GM18517 (cell line): Measurements from ENCODE around the gene PACSIN1.

ENCODE experiments used
- ATAC-seq: cut with Tn5 transposase; IDR thresholded peaks from one replicate; pipeline ENCODE4 v1.9.1; 2021; ENCODE audit warnings: mild to moderate bottlenecking, moderate library complexity; ENCODE audit not compliant: unreplicated experiment

The PACSIN1 gene, protein sequence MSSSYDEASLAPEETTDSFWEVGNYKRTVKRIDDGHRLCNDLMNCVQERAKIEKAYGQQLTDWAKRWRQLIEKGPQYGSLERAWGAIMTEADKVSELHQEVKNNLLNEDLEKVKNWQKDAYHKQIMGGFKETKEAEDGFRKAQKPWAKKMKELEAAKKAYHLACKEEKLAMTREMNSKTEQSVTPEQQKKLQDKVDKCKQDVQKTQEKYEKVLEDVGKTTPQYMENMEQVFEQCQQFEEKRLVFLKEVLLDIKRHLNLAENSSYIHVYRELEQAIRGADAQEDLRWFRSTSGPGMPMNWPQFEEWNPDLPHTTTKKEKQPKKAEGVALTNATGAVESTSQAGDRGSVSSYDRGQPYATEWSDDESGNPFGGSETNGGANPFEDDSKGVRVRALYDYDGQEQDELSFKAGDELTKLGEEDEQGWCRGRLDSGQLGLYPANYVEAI

DNA sequence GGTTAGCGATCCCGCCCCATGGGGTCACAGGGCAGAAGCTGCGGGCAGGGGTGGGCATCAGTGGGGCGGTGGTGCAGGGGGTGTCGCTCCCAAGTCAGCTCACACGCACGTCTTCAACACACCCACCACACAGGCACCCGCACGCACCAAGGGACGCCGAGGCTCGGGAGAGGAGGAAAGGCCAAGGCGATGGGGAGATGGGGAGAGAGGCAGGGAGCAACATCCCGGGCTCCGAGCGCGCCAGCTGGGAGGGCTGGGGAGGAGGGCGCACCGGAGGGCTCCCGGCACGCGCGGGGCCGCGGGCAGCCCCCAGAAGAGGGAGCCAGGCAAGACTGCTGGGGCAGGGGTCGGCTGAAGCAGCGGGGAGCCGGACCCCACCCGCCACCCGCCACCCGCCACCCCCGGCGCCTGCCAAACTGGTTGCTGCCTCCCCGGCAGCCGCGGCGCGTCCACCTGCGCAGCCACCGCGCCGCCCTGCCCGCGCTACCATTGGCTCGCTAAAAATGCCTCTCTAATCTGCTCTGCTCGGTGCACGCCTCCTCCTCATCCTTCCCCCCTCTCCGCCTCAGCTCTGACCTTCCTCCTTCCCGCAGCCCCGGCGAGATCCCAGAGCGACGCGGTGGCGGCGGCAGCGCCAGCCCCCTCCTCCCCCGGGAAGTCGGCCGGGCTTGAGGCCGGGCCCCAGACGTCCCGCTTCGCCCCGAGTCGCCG lies at the start of gene PACSIN1:
PACSIN1 (plus strand) TSS at position 546 of the 711 bp plus-strand sequence. CDS start 60,230 bp downstream, outside the sequence.
- ATAC-seq = no peak

DNA sequence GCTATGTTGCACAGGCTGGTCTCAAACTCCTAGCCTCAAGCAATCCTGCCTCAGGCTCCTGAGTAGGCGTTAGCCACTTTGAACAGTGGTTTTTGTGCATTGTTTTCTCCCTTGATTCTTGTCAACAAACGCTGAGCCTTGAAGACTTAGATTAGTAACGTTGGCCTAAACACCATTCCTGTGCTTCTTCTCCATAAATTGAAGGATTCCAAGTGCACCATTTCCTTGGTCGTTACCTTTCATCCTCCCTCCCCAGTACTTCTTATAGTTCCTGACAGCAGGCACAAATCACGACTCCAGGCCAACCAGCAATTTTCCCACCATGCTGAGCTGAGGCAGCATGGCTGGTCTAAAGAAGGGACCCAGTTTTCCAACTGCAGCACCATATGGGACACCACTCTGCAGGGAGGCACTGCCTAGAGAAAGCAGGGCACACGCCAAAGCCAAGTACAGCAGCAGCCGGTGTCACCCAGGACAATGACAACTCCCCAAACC lies 49.0 kb upstream of the PACSIN1 start:
- no peak for ATAC-seq

DNA sequence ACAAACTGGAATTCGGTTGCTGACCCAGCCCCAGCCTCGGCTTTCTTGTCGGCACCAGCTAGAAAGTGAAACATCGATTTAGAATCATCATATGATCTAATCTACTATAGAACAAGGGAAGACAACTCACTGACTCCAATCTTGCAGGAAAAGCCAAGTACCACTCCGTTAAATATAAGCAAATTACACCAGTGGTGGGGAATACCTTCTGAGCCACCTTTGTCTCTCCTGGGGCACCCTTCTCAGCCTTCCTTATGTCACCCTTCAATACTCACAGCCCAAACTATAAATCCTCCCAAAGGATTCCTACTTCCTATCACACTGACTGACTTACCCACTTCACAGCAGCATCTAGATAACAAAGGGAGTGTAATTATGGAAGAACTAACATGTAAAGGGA lies 47.5 kb upstream of the PACSIN1 start:
- ATAC-seq = no peak

DNA sequence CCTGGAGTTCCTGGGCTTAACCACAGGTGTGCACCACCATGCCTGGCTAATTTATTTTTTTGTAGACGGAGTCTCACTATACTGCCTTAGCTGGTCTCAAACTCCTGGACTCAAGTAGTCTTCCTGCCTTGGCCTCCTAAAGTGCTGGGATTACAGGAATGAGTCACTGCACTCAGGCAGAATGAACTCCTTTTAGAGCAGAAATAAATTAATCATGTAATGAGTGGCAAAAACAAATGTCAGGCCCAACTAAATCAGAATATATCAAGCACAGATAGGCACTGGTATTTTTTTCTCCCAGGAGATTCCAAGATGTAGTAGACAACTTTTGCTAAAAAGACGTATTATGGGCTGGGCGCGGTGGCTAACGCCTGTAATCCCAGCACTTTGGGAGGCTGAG lies 42.6 kb upstream of the PACSIN1 start:
- no peak for ATAC-seq

DNA sequence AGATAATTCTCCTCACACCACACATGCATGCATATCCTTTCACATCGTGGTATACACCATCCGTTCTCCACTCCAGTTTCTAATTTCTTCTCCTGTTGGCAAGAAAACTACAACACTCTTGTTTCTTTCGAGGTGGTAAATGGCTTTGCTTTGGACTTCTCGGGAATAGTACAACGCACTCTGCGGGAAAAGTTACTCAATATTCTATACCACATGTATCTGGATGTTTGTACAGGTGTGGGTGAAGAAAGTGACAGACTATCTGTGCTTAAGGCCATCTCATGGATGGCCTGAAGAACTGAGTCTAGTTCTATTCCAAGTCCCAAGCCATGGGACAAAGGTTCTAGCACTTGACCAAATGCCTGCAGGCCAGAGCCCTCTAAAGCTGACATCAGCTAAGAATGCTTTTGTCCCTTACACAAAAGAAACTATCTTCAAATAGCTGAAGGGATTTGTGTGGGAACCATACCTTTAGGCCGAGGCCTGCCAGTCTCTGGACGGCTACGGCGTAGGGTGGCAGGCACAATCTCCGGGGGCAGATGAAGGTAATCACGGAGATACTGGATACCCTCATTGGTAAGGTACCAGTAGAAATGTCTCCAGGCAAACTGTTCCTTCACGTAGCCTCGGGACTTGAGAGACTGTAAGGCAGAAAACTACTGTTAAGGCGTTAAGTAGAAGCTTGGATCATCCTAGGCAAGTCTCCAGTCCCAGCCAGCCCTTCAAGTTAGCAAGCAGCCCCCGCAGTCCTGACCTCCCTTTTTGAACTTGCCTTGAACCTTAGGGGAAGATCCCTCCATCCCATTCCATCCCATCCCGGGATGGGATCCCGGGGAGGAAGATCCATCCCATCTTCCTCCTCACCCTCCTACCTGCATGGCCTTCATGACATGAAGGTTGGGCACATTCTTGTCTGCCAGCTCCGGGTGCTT lies 41.4 kb upstream of the PACSIN1 start:
- ATAC-seq = no peak

DNA sequence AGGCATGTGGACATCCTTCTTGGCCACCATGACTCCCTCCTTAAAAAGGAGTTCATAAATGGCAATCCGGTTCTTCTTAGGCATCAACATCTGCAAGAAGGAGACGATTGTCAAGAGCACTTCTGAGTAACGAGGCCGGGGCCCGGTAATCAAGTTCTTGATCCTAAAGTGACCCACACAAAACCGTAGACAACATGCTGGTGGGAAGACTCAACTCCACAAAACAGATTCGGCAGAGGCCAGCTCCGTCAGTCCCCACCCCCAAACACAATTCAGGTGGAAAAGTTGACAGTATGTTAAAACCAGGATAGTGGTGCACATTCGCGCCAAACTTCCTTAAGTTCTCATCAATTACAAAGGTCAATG lies 40.8 kb upstream of the PACSIN1 start:
- ATAC-seq = no peak

DNA sequence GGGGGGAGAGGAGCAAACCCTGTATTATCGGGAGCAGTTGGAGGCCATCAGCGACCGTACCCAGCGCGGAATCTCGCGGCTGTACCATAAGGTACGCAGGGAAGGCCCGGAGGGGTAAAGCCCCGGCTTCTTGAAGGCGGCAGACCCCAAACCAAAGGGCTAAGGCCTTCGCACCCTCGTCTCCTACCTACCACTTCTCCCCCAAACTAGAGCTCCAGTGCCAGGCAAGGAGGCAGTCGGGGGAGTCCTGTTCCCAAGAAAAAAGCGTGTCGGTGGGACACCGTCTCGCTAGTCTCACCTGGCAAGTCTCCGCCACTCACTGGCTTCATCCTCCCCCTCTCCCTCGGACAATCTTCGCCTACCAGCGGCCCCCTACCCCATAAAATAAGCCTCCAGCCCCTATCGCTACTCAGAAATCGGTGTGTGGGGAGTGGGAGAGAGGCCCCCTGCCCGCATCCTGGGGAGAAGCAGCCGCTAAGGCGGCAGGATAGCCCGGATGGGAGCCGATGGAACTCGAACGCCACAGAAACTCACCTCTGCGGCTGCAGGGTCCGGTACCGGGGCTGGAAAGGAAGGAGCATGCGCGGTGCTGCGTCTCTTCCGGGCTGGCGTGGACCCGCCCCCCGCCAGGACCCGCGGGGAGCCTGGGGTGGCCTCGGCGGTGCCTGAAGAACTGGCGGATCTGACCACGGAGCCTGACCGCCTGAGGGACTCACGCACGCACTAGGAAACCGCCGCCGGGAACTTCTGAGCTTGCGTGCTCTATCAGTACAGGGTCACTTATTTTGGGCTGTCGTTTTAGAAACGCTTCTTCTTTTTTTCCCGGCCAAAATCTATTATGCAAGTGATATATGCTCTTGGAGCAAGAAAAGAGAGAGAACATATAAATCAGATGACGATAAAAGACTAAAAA lies 40.1 kb upstream of the PACSIN1 start, which contains the start of gene RPS10:
RPS10 (minus strand) TSS at position 572 of the 913 bp plus-strand sequence. CDS start 848 bp downstream, outside the sequence.
- ATAC-seq = peak; percentile 69

DNA sequence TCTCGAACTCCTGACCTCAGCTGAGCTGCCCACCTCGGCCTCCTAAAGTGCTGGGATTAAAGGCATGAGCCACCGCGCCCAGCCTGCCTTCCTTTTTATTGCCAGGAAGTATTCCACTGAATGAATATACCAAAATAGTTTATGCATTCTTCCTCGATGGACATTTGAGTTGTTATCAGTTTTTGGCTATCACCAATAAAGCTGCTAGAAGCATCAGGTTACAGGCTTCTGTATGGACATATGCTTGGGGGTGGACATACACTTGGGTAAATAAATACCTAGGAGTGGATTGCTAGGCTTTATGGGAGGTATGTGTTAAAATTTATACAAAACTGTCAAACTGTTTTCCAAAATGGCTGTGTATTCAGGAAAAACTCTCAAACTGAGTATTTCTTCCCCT lies 30.0 kb upstream of the PACSIN1 start:
- ATAC-seq = no peak

DNA sequence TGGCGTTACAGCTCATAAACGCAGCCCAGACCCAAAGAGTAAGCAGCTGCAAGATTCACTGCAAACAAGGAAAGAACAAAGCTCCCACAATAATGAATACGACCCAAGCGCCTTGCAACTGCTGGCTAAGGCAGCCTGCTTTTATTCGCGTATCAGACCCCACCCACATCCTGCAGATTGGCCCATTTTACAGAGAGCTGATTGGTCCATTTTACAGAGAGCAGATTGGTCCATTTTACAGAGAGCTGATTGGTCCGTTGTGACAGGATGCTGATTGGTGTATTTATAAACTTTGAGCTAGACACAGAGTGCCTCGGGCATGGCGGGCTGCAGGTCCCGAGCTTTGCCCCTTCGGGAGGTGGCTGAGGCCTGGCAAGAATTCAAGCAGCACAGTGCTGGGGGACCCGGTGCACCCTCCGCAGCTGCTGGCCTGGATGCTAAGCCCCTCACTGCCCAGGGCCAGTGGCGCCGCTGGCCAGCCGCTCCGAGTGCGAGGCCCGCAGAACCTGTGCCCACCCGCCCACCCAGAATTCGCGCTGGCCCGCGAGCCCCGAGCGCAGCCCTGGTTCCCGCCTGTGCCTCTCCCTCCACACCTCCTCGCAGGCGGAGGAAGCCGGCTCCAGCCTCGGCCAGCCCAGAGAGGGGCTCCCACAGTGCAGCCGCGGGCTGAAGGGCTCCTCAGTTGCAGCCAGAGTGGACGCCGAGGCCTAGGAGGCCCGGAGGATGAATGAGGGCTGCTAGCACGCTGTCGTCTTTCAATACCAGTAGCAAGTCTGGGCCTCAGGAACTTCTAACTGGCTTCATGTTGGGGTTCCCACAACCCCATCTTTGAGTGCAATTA lies 28.9 kb upstream of the PACSIN1 start:
- no peak for ATAC-seq

DNA sequence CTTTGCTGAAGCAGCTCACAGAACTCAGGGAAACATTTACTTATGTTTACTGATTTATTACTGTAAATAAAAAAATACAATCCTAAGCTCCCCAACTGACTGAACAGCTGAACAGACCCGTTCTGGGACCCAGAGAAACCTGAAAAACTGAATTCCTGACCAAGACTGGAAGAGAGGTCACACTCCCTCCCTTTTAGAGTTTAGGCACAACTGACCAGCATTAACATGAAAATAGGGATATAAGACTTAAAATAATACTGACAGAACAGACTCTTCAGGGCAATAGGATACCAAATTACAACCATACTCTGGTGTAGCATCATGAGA lies 28.3 kb upstream of the PACSIN1 start:
- no peak for ATAC-seq

DNA sequence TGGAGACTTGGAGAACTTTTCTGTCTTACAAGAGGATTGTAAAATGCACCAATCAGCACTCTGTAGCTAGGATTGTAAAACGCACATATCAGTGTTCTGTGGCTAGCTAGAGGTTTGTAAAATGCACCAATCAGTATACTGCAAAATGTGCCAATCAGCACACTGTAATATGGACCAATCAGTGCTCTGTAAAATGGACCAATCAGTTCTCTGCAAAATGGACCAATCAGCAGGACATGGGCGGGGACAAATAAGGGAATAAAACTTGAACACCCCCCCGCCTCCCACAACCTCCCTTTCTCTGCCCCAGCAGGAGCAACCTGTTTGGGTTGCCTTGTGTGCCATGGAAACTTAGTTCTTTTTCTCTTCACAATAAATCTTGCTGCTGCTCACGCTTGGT lies 27.2 kb upstream of the PACSIN1 start:
- no peak for ATAC-seq

DNA sequence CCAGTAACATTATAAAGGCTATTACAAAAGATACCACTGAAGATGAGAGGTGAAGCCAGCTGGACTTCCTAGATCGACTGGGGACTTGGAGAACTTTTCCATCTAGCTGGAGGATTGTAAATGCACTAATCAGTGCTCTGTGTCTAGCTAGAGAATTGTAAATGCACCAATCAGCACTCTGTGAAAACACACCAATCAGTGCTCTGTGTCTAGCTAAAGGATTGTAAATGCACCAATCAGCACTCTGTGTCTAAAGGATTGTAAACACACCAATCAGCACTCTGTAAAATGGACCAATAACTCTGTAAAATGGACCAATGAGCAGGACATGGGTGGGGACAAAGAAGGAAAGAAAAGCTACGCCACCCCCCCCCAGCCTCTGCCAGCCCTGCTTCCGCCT lies 26.4 kb upstream of the PACSIN1 start:
- ATAC-seq = no peak

DNA sequence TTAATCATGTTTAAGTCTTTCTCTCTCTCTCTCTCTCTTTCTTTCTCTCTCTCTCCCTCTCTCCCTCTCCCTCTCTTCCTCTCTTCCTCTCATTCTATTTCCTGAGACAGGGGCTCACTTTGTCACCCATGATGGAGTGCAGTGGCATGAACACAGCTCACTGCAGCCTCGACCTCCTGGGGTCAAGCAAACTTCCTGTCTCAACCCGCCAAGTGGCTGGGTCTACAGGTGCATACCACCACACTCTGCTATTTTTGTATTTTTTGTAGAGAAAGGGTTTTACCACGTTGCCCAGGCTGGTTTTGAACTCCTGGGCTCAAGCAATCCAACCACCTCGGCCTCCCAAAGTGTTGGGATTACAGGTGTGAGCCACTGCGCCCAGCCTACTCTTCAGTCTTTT lies 24.4 kb upstream of the PACSIN1 start:
- no peak for ATAC-seq

DNA sequence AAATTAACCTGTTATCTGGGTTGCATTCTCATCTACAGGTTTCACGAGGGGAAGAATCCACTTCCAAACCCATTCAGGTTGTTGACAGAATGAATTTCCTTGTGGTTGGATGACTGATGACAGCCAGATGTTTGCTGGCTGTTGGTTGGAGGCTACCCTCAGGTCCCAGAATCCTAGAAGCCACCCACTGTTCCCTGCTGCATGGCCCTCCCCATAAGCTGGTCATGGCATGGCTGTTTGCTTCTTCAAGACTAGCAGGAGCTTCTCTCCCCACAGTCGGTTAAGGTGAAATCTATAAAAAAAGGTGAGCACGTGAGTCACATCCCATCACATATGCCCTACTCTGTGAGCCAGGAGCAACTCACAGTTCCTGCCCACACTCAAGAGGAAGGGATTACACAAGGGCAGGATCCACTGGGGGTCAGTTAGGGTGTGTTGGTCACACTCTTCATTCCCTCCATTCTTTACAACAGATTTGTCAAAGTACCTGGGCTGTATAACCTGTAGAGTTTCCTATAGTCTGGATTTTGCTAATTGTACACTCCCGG lies 20.5 kb upstream of the PACSIN1 start:
- no peak for ATAC-seq

DNA sequence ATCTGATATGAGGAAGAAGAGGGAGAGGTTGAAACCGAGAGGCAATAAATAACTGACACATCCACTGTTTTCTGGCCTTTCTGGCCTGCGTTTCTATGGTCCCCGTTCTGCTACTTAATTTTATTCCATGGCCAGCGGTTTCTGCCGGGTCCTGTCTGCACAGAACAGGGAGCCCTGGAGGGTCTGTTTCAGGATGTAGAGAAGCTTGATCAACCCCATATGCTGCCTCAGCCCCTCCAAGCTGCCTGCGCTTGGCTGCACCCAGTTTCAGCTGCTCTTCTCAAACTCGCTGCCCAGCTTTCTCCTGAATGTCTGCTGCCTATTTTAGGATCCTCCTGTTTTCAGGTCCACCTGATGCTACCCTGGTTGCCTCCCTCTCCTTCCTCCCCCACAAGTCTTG lies 18.5 kb upstream of the PACSIN1 start:
- ATAC-seq = no peak

DNA sequence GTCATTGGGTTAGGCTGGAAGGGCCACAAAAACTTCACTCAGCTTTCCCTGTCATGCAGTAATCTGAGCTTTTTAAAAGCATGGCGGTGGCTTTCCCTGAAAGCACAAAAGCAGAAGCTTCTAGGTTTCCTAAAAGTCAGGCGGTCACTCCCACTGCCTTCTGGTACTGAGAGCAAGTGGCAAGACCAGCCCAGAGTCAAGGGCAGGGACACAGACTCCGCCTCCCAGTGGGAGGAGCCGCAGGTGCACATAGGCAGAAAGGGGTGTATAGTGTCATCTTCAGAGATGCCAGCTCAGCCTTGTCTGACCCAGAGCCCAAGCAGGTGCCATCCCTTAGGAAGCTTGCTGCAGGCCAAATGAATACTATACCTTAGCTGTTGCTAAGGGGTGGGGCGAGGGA lies 18.0 kb upstream of the PACSIN1 start:
- no peak for ATAC-seq

DNA sequence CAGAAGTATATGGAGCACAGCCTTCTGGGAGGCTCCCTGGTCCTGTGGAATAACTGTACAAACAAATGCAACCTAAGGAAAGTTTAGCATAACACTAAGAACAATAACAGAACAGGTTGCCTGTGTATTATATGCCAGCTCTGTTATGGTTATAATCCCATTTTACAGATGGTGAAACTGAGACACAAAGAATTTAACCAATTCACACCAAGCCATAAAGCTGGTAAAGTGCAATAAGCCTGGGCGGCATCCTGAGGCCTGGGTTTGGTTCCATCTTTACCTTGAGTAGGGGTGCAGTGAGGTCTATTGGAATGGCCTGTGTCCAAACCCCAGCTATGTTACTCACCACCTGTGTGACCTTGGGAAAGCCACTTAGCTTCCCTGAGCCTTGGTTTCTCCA lies 14.7 kb upstream of the PACSIN1 start:
- no peak for ATAC-seq

DNA sequence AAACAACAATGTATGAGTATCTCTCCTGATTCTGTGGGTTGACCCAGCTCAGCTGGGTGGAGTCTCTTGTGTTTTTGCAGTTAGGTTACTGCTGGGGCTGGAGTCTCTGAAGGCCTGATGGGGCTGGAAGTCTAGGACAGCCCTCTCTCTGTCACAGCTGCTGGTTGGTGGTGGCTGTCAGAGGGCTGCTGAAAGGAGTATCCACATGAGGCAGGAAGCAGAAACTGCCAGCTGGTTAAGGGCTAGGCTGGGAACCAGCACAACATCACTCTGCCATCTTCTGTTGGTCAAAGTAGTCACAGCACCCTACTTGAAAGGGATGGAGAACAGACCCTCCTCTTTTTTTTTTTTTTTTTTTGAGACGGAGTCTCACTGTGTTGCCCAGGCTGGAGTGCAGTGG lies 10.0 kb upstream of the PACSIN1 start:
- no peak for ATAC-seq

DNA sequence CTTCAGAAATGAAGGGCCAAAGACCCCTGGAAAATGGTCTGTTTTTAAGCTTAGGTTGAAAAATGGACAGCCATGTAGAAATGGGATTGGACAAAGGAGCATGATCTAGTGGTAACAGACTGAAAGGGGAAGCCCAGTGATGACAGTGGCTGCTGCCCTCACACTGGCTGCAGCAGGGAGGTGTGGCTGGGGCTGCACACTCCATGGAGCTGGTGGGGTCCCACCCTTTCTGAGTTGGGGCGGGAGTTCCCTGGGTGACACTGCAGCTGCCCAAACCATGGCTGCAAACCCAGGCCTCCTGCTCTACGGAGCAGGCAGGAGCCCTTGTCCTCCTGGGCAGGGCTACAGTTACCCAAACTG lies 8.5 kb upstream of the PACSIN1 start:
- no peak for ATAC-seq
